Panc1 (cell line): ENCODE results near the gene UNC119B. TPM values are rescaled to one million over a fixed set of nuclear protein-coding genes. Genes with fewer than 3 reads are reported as not detected.
A peak's percentile ranks its signal among the peaks of the same experiment; 100 is the strongest.

Experiments used
- ATAC-seq: fragments of 200-7000 bp; cut with Tn5 transposase; 2 replicates; pipeline ENCODE4 v1.9.1; 2020; ENCODE audit warnings: mild to moderate bottlenecking, moderate library complexity
- Bru-seq: library from RNA; stranded (reverse); fragments of 400-500 nt; gene quantifications from one replicate; lab custom pipeline; 2021; lab: Mats Ljungman, UMichigan
- BruChase-seq, 2 experiments: library from RNA; stranded (reverse); fragments of 400-500 nt; gene quantifications; one replicate each; lab custom pipeline; 2021; lab: Mats Ljungman, UMichigan
- BruUV-seq: library from RNA; stranded (reverse); fragments of 400-500 nt; replicated peaks from 2 replicates; lab custom pipeline; 2021; lab: Mats Ljungman, UMichigan
- CTCF ChIA-PET: fragments of 300-600 bp; sonication (Branson Sonifier 250); formaldehyde crosslinking; loops from one replicate; lab custom pipeline; 2022; ENCODE audit warnings: antibody characterized with exemption; lab: Charles Lee
- POLR2A ChIA-PET: fragments of 300-600 bp; sonication (Branson Sonifier 250); formaldehyde crosslinking; loops from one replicate; lab custom pipeline; 2022; ENCODE audit warnings: antibody characterized with exemption; lab: Charles Lee
- DNase-seq: peaks from one replicate; pipeline ENCODE4 v3.0.0-alpha.2; 2010; ENCODE audit warnings: low read depth, low spot score
- H3K27ac ChIP-seq: 2 replicates; pipeline ENCODE4 v1.5.1; 2011; ENCODE audit warnings: mild to moderate bottlenecking, low read length, inconsistent platforms
- H3K27me3 ChIP-seq: fragments of 200-500 bp; sonication (Bioruptor generic); 2 replicates; pipeline ENCODE4 v1.6.0; 2014; ENCODE audit warnings: low read length, inconsistent platforms; ENCODE audit not compliant: control insufficient read depth, insufficient read depth
- H3K36me3 ChIP-seq: fragments of 200-500 bp; sonication (Bioruptor generic); 2 replicates; pipeline ENCODE4 v1.5.1; 2014; ENCODE audit warnings: inconsistent platforms, mild to moderate bottlenecking, low read length, moderate library complexity; ENCODE audit not compliant: control insufficient read depth, insufficient read depth
- H3K4me1 ChIP-seq: 2 replicates; pipeline ENCODE4 v1.5.1; 2011; ENCODE audit warnings: inconsistent platforms, mild to moderate bottlenecking, low read length, moderate library complexity; ENCODE audit not compliant: control insufficient read depth, insufficient read depth
- H3K4me3 ChIP-seq, 2 experiments: 2 replicates each; pipeline ENCODE4 v1.5.1; 2011 to 2012; ENCODE audit warnings: low read depth in 2 of 2, low read length in 2 of 2, mild to moderate bottlenecking in 2 of 2, inconsistent platforms in 1 of 2, moderate library complexity in 1 of 2
- H3K9me3 ChIP-seq: fragments of 200-500 bp; sonication (Bioruptor generic); 2 replicates; pipeline ENCODE4 v1.5.1; 2014; ENCODE audit warnings: low read depth, mild to moderate bottlenecking, inconsistent platforms, low read length, moderate library complexity; ENCODE audit not compliant: control insufficient read depth, insufficient read depth
- CTCF ChIP-seq: fragments of 450-650 bp; IDR thresholded peaks from 2 replicates; pipeline ENCODE4 v1.5.1; 2017; ENCODE audit warnings: mild to moderate bottlenecking
- POLR2AphosphoS5 ChIP-seq: IDR thresholded peaks from 2 replicates; pipeline ENCODE4 v1.6.1; 2012; ENCODE audit warnings: mild to moderate bottlenecking, low read depth, low read length, moderate library complexity
- REST ChIP-seq, 2 experiments: IDR thresholded peaks; 2 replicates each; pipeline ENCODE4 v1.6.1; 2011 to 2012; ENCODE audit warnings: low read depth in 2 of 2, control low read depth in 1 of 2, low read length in 1 of 2, mild to moderate bottlenecking in 1 of 2, moderate library complexity in 1 of 2; ENCODE audit not compliant: insufficient read depth in 1 of 2
- SIN3A ChIP-seq: IDR thresholded peaks from 2 replicates; pipeline ENCODE4 v1.6.1; 2012; ENCODE audit warnings: low read depth, mild to moderate bottlenecking, low read length, moderate library complexity, borderline replicate concordance; ENCODE audit not compliant: insufficient read depth
- TCF7L2 ChIP-seq: IDR thresholded peaks from 2 replicates; pipeline ENCODE4 v1.6.1; 2011; ENCODE audit warnings: mild to moderate bottlenecking, low read depth, low read length, inconsistent platforms
- in situ Hi-C: cut with HindIII; loops from 2 replicates; pipeline ENCODE4 v1.10.0; 2016; ENCODE audit warnings: low sequenced_read_pairs, low pct_unique_long_range_greater_than_20kb
- intact Hi-C: fragments of 100-400 bp; cut with micrococcal nuclease; formaldehyde crosslinking; loops from one replicate; pipeline ENCODE4 v1.10.0; 2022; ENCODE audit not compliant: unreplicated experiment
- long read RNA-seq: library from polyadenylated mRNA; unstranded; transcript quantifications from one replicate; pipeline ENCODE4 v2.0.0, GENCODE V29; 2021; ENCODE audit not compliant: unreplicated experiment
- polyA plus RNA-seq: library from polyadenylated mRNA; unstranded; fragments of >200 nt; gene quantifications from one replicate; pipeline ENCODE4 v1.2.1, GENCODE V29; 2012; ENCODE audit warnings: missing spikeins; ENCODE audit not compliant: insufficient read length
- total RNA-seq: library from RNA; stranded (reverse); gene quantifications from one replicate; pipeline ENCODE4 v1.2.1, GENCODE V29; 2021; ENCODE audit not compliant: unreplicated experiment

The UNC119B gene
- total RNA-seq: 26.0 TPM
- 23.6 TPM for polyA plus RNA-seq
- percentile 75 among the genes with signal in this experiment for Bru-seq, nascent RNA
- BruChase-seq, experiment 1, labeled RNA remaining after a 2-hour chase: percentile 91 among the genes with signal in this experiment
- percentile 90 among the genes with signal in this experiment for BruChase-seq, experiment 2, labeled RNA remaining after a 6-hour chase
- long read RNA-seq, full-length matches to known transcripts: 9 of 12 reads
- long read RNA-seq, partial matches to known transcripts: 2 of 12 reads
- long read RNA-seq, other reads (novel, unspliced or antisense): 1 of 12 reads

DNA sequence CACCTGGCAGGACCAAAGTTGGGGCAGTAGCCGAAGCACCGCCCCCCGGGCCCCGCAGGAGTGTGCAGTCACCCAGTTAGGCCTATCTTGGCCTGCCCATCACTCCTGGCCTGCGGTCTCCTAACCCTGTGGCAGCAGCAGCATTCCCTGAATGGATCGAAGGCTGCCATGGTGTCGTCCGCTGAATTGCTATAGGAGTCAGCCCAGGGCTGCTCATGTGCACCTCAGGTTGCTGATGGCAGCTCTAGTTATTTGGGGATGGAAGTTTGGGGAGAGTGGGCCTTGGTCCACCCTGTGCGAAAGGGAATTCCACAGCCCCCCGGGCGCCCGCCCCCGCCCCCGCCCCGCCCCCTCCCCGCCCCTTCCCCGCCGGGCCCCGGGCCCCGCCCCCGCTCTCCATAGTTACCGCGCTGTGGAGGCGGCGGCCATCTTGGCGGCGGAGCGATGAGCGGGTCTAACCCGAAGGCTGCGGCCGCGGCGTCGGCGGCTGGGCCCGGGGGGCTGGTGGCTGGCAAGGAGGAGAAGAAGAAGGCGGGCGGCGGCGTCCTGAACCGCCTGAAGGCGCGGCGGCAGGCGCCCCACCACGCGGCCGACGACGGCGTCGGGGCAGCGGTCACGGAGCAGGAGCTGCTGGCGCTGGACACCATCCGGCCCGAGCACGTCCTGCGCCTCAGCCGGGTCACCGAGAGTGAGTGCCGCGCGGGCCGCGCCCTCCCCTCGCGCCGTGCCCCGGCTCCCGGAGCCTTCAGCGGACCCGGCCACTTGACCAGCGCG is at the start of gene UNC119B:
Gene UNC119B (plus strand): TSS at position 428 of the 774 bp plus-strand sequence. CDS start 17 bp downstream, at position 445.
- ATAC-seq (peak; percentile 94), DNase-seq (no peak)
- Histone ChIP-seq H3K9me3 (no peaks in the 10 kb centered on the region), H3K36me3 (peaks cover 9% of the 10 kb centered on the region), H3K4me3 (peak within 1 kb of the TSS; percentile 77 to 86), H3K27ac (peak within 1 kb of the TSS; percentile 80), H3K27me3 (no peaks in the 10 kb centered on the region), H3K4me1 (peaks cover 15% of the 10 kb centered on the region)
- TF ChIP-seq SIN3A (peak; percentile 83; the same call in 1 of the 2 replicates), CTCF (no peak), POLR2AphosphoS5 (peak; percentile 46; the same call in 1 of the 2 replicates)
- ChIA-PET CTCF (no interaction called here), POLR2A (interaction anchor here (0.5 to 0.7 kb wide), 3 partner anchors 21 to 61 kb away, joined by 3 to 4 read pairs (median 3); no protein-coding TSS in a partner anchor)
- BruUV-seq: no TSS peak
- in situ Hi-C loops (no loop called here), intact Hi-C loops (loop anchor here (5.0 kb wide), 1 partner anchor 63 kb away; no protein-coding TSS in a partner anchor)

DNA sequence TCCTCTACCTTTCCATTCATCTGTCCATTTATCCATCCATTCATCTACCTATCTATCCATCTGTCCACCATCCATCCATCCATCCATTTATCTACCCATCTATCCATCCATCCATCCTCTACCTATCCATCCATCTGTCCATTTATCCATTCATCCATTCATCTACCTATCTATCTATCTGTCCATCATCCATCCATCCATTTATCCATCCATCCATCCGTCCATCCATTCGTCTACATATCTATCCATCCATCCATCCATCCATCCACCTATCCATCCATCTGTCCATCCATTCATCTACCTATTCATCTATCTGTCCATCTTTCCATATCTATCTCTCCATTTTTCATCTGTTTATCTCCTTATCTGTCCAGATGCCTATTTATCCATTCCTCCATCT is 48.8 kb upstream of the UNC119B start:
- intact Hi-C loops: no loop called here
- ATAC-seq: no peak
- Histone ChIP-seq H3K36me3 (no peaks in the 10 kb centered on the region), H3K27me3 (no peaks in the 10 kb centered on the region), H3K4me3 (no peak overlapping the region), H3K4me1 (no peaks in the 10 kb centered on the region), H3K9me3 (no peaks in the 10 kb centered on the region), H3K27ac (no peak overlapping the region)
- ChIA-PET POLR2A (no interaction called here), CTCF (no interaction called here)
- DNase-seq: no peak
- no peak for TF ChIP-seq TCF7L2
- TF ChIP-seq REST (IDR thresholded peaks at IDR 0.05; ENCODE audit: insufficient read depth in 1 of 2, low read depth in 2 of 2, low read length in 1 of 2): no peak
- no peak for TF ChIP-seq SIN3A
- TF ChIP-seq POLR2AphosphoS5: no peak
- TF ChIP-seq CTCF: no peak
- in situ Hi-C loops: no loop called here
- BruUV-seq: no TSS peak
